ENCODE measurements around the gene PMS2.

Gene PMS2

GRCh38 chr7:6031567-6031966, 22.7 kb upstream of the PMS2 start:
- no peaks in the 10 kb centered on the region for H3K27me3 ChIP-seq (replicated peaks; ENCODE audit: control insufficient read depth, insufficient read depth, low read length, poor library complexity, severe bottlenecking)
- peaks cover 6% of the 10 kb centered on the region for H3K4me1 ChIP-seq (ENCODE audit: control insufficient read depth, insufficient read depth, low read length, poor library complexity, severe bottlenecking)
- H3K9me3 ChIP-seq (ENCODE audit: control insufficient read depth, low read length) = no peaks in the 10 kb centered on the region
- no peak for DNase-seq
- no peak overlapping the region for H3K27ac ChIP-seq (ENCODE audit: insufficient read depth, low read length, poor library complexity, severe bottlenecking)
- no peak overlapping the region for H3K4me3 ChIP-seq (ENCODE audit: insufficient read depth, low read depth, low read length, poor library complexity, severe bottlenecking)
- peaks cover 42% of the 10 kb centered on the region for H3K36me3 ChIP-seq (ENCODE audit: control insufficient read depth, insufficient read depth, low read length)

GRCh38 chr7:6030988-6031387, 22.1 kb upstream of the PMS2 start, which contains the start of gene ANKRD61:
Gene ANKRD61, plus strand, starts transcription at chr7:6031376. Its CDS starts 0 bp downstream, at chr7:6031376.
- H3K4me3 ChIP-seq (ENCODE audit: insufficient read depth, low read depth, low read length, poor library complexity, severe bottlenecking) = no peak within 1 kb of the TSS
- peaks cover 12% of the 10 kb centered on the region for H3K4me1 ChIP-seq (ENCODE audit: control insufficient read depth, insufficient read depth, low read length, poor library complexity, severe bottlenecking)
- no peak for DNase-seq
- H3K36me3 ChIP-seq (ENCODE audit: control insufficient read depth, insufficient read depth, low read length) = peaks cover 37% of the 10 kb centered on the region
- no peaks in the 10 kb centered on the region for H3K27me3 ChIP-seq (replicated peaks; ENCODE audit: control insufficient read depth, insufficient read depth, low read length, poor library complexity, severe bottlenecking)
- H3K27ac ChIP-seq (ENCODE audit: insufficient read depth, low read length, poor library complexity, severe bottlenecking) = no peak within 1 kb of the TSS
- no peaks in the 10 kb centered on the region for H3K9me3 ChIP-seq (ENCODE audit: control insufficient read depth, low read length)

- DNase-seq = no peak
- Histone ChIP-seq H3K27ac (ENCODE audit: insufficient read depth, low read length, poor library complexity, severe bottlenecking) (no peak overlapping the region), H3K27me3 (replicated peaks; ENCODE audit: control insufficient read depth, insufficient read depth, low read length, poor library complexity, severe bottlenecking) (no peaks in the 10 kb centered on the region), H3K4me1 (ENCODE audit: control insufficient read depth, insufficient read depth, low read length, poor library complexity, severe bottlenecking) (peaks cover 17% of the 10 kb centered on the region), H3K9me3 (ENCODE audit: control insufficient read depth, low read length) (no peaks in the 10 kb centered on the region), H3K4me3 (ENCODE audit: insufficient read depth, low read depth, low read length, poor library complexity, severe bottlenecking) (no peak overlapping the region), H3K36me3 (ENCODE audit: control insufficient read depth, insufficient read depth, low read length) (peaks cover 31% of the 10 kb centered on the region)
Measured at GRCh38 chr7:6028563-6028962, 19.7 kb upstream of the PMS2 start.

GRCh38 chr7:6027806-6028365, 19.0 kb upstream of the PMS2 start:
- Histone ChIP-seq H3K27ac (ENCODE audit: insufficient read depth, low read length, poor library complexity, severe bottlenecking) (no peak overlapping the region), H3K27me3 (replicated peaks; ENCODE audit: control insufficient read depth, insufficient read depth, low read length, poor library complexity, severe bottlenecking) (no peaks in the 10 kb centered on the region), H3K4me1 (ENCODE audit: control insufficient read depth, insufficient read depth, low read length, poor library complexity, severe bottlenecking) (peaks cover 17% of the 10 kb centered on the region), H3K9me3 (ENCODE audit: control insufficient read depth, low read length) (no peaks in the 10 kb centered on the region), H3K4me3 (ENCODE audit: insufficient read depth, low read depth, low read length, poor library complexity, severe bottlenecking) (no peak overlapping the region), H3K36me3 (ENCODE audit: control insufficient read depth, insufficient read depth, low read length) (peaks cover 37% of the 10 kb centered on the region)
- DNase-seq = no peak

- Histone ChIP-seq H3K4me3 (ENCODE audit: insufficient read depth, low read depth, low read length, poor library complexity, severe bottlenecking) (peak overlapping the region; percentile 29), H3K4me1 (ENCODE audit: control insufficient read depth, insufficient read depth, low read length, poor library complexity, severe bottlenecking) (peaks cover 17% of the 10 kb centered on the region), H3K9me3 (ENCODE audit: control insufficient read depth, low read length) (no peaks in the 10 kb centered on the region), H3K27me3 (replicated peaks; ENCODE audit: control insufficient read depth, insufficient read depth, low read length, poor library complexity, severe bottlenecking) (no peaks in the 10 kb centered on the region), H3K36me3 (ENCODE audit: control insufficient read depth, insufficient read depth, low read length) (peaks cover 47% of the 10 kb centered on the region), H3K27ac (ENCODE audit: insufficient read depth, low read length, poor library complexity, severe bottlenecking) (no peak overlapping the region)
- DNase-seq = no peak
Measured at GRCh38 chr7:6026820-6027311, 18.0 kb upstream of the PMS2 start.

- H3K27me3 ChIP-seq (replicated peaks; ENCODE audit: control insufficient read depth, insufficient read depth, low read length, poor library complexity, severe bottlenecking) = no peaks in the 10 kb centered on the region
- DNase-seq = peak; percentile 40 to 57 (median 41)
- peaks cover 17% of the 10 kb centered on the region for H3K4me1 ChIP-seq (ENCODE audit: control insufficient read depth, insufficient read depth, low read length, poor library complexity, severe bottlenecking)
- peaks cover 50% of the 10 kb centered on the region for H3K36me3 ChIP-seq (ENCODE audit: control insufficient read depth, insufficient read depth, low read length)
- peak overlapping the region; percentile 47 for H3K27ac ChIP-seq (ENCODE audit: insufficient read depth, low read length, poor library complexity, severe bottlenecking)
- peak overlapping the region; percentile 29 for H3K4me3 ChIP-seq (ENCODE audit: insufficient read depth, low read depth, low read length, poor library complexity, severe bottlenecking)
- no peaks in the 10 kb centered on the region for H3K9me3 ChIP-seq (ENCODE audit: control insufficient read depth, low read length)
Measured at GRCh38 chr7:6026011-6026819, 17.4 kb upstream of the PMS2 start.

GRCh38 chr7:6023974-6024435, 15.2 kb upstream of the PMS2 start:
- Histone ChIP-seq H3K9me3 (ENCODE audit: control insufficient read depth, low read length) (no peaks in the 10 kb centered on the region), H3K27ac (ENCODE audit: insufficient read depth, low read length, poor library complexity, severe bottlenecking) (no peak overlapping the region), H3K4me1 (ENCODE audit: control insufficient read depth, insufficient read depth, low read length, poor library complexity, severe bottlenecking) (peaks cover 17% of the 10 kb centered on the region), H3K36me3 (ENCODE audit: control insufficient read depth, insufficient read depth, low read length) (peaks cover 47% of the 10 kb centered on the region), H3K4me3 (ENCODE audit: insufficient read depth, low read depth, low read length, poor library complexity, severe bottlenecking) (no peak overlapping the region), H3K27me3 (replicated peaks; ENCODE audit: control insufficient read depth, insufficient read depth, low read length, poor library complexity, severe bottlenecking) (no peaks in the 10 kb centered on the region)
- DNase-seq = no peak

- no peaks in the 10 kb centered on the region for H3K27me3 ChIP-seq (replicated peaks; ENCODE audit: control insufficient read depth, insufficient read depth, low read length, poor library complexity, severe bottlenecking)
- H3K36me3 ChIP-seq (ENCODE audit: control insufficient read depth, insufficient read depth, low read length) = peaks cover 49% of the 10 kb centered on the region
- H3K4me3 ChIP-seq (ENCODE audit: insufficient read depth, low read depth, low read length, poor library complexity, severe bottlenecking) = no peak overlapping the region
- peaks cover 17% of the 10 kb centered on the region for H3K4me1 ChIP-seq (ENCODE audit: control insufficient read depth, insufficient read depth, low read length, poor library complexity, severe bottlenecking)
- H3K9me3 ChIP-seq (ENCODE audit: control insufficient read depth, low read length) = no peaks in the 10 kb centered on the region
- H3K27ac ChIP-seq (ENCODE audit: insufficient read depth, low read length, poor library complexity, severe bottlenecking) = no peak overlapping the region
- no peak for DNase-seq
Measured at GRCh38 chr7:6022707-6023106, 13.9 kb upstream of the PMS2 start.

GRCh38 chr7:6020371-6021286, 11.8 kb upstream of the PMS2 start:
- H3K27ac ChIP-seq (ENCODE audit: insufficient read depth, low read length, poor library complexity, severe bottlenecking) = no peak overlapping the region
- no peak overlapping the region for H3K4me3 ChIP-seq (ENCODE audit: insufficient read depth, low read depth, low read length, poor library complexity, severe bottlenecking)
- peaks cover 1% of the 10 kb centered on the region for H3K4me1 ChIP-seq (ENCODE audit: control insufficient read depth, insufficient read depth, low read length, poor library complexity, severe bottlenecking)
- no peak for DNase-seq
- no peaks in the 10 kb centered on the region for H3K27me3 ChIP-seq (replicated peaks; ENCODE audit: control insufficient read depth, insufficient read depth, low read length, poor library complexity, severe bottlenecking)
- H3K36me3 ChIP-seq (ENCODE audit: control insufficient read depth, insufficient read depth, low read length) = peaks cover 46% of the 10 kb centered on the region
- no peaks in the 10 kb centered on the region for H3K9me3 ChIP-seq (ENCODE audit: control insufficient read depth, low read length)

Data from effector memory CD4-positive, alpha-beta T cell (primary cell).